Body of pancreas (tissue), 4 donors: Measurements from ENCODE around the gene AMHR2.

Experiments used
- CTCF ChIP-seq, 7 experiments: fragments of 450-650 bp in 4 of 7; fragments of 200-600 bp in 3 of 7; sonication (generic) in 3 of 7; IDR thresholded peaks; one replicate each; pipeline ENCODE4 v1.5.1; 2016 to 2019; ENCODE audit warnings: antibody characterized with exemption in 7 of 7
- POLR2A ChIP-seq, 3 donors: fragments of 450-650 bp; IDR thresholded peaks; one replicate each; pipeline ENCODE4 v1.6.1; 2016; ENCODE audit warnings: antibody characterized with exemption in 3 of 3, mild to moderate bottlenecking in 2 of 3

- TF ChIP-seq CTCF (IDR thresholded peaks at IDR 0.05) (no peak), POLR2A (IDR thresholded peaks at IDR 0.05) (no peak)
These were observed 35.4 kb downstream of the AMHR2 start for GRCh38 chr12:53459097-53459496.
